ENCODE measurements around the gene F5. TPM values are rescaled to one million over a fixed set of nuclear protein-coding genes. Genes with fewer than 3 reads are reported as not detected.

The F5 gene
- total RNA-seq, 2 donors from 2014 or later, result 0.68 to 0.85 TPM

DNA sequence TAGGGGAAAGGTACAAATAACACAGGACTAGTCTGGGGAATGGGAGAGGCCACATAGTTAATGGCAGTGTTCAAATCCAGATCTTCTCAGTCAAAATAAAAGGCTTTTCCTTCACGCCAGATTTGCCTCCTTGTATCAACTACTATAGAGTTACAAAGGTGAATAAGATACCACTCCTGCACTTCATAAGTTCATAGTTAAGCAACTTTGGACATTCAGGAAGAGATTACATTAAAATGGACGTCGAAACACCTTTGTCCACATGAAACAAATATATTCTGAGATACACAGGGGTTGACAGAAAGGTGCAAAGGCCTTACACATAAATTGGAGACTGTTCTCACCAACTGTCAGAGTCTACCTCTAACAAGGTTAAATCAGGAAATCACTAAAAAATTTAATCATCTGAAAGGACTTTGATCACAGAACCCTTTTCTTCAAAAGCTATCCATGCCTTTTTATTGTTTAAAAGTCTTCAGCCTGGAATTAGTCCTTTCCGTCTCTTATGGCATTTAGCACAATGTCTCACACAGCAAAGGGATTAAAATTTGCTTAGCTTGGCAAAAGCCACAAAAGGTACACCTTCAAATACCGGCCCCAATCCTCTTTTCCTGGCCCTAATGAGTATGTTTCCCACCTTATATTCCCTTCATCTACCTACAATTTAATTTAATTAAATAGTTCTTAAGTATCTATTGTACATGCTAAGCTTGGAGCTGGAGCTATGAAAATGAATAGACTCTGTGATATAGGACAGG is 8.1 kb downstream of the F5 start:
- no peak for TF ChIP-seq CTCF (IDR thresholded peaks at IDR 0.05)
- no peaks in the 10 kb centered on the region for H3K4me1 ChIP-seq (ENCODE audit: control insufficient read depth in 1 of 2, low read depth in 2 of 2)
- no peak overlapping the region for H3K4me3 ChIP-seq
- H3K36me3 ChIP-seq, result no peaks in the 10 kb centered on the region
- no peaks in the 10 kb centered on the region for H3K27me3 ChIP-seq (replicated peaks; ENCODE audit: insufficient read depth)
- ATAC-seq (ENCODE audit: insufficient number of reproducible peaks, low FRiP score, low read depth) (no peak), DNase-seq (ENCODE audit: low spot score) (no peak)
- no peak overlapping the region for H3K27ac ChIP-seq
- H3K9me3 ChIP-seq, result no peaks in the 10 kb centered on the region

- Histone ChIP-seq H3K27me3 (replicated peaks; ENCODE audit: insufficient read depth) (no peaks in the 10 kb centered on the region), H3K36me3 (no peaks in the 10 kb centered on the region), H3K4me3 (no peak overlapping the region), H3K9me3 (no peaks in the 10 kb centered on the region), H3K4me1 (ENCODE audit: control insufficient read depth in 1 of 2, low read depth in 2 of 2) (no peaks in the 10 kb centered on the region), H3K27ac (no peak overlapping the region)
- no peak for DNase-seq (ENCODE audit: low spot score)
- no peak for TF ChIP-seq CTCF (IDR thresholded peaks at IDR 0.05)
- ATAC-seq (ENCODE audit: insufficient number of reproducible peaks, low FRiP score, low read depth), result no peak
Observed at GRCh38 chr1:169576935-169577331, 9.3 kb downstream of the F5 start.

DNA sequence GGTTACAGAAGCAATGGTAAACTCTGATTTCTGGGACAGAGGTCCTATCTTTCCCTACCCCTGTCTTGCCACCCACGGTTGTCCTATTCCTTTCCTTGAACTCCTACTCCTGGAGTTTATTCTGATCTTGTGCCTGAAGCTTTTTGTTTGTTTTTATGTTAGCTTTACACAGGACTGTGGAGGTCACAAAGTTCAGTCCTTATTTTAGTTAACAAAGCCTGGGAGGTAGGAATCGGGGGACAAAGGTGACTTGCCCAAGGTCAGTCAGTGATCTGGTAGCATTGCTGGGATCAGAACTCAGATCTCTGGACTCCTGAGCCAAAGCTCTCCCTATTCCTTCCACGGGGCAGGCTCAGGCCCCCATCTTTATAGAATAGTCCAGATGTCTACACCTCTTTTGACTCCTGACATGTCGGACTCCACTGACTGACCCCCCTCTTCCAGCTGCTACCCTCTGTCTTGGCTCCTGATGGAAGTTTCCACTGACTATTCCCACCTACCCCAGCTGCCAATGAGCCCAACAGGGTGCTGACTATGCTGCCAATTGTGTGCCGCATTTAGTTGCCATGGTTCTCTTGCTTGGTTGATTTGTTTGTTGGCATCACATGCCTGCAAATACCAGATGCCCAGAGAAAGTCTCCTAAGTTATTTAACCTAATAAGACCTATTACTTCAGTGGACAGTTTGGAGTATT is 9.9 kb downstream of the F5 start:
- DNase-seq (ENCODE audit: low spot score) (no peak), ATAC-seq (ENCODE audit: insufficient number of reproducible peaks, low FRiP score, low read depth) (no peak)
- no peak for TF ChIP-seq CTCF (IDR thresholded peaks at IDR 0.05)
- Histone ChIP-seq H3K4me3 (no peak overlapping the region), H3K9me3 (no peaks in the 10 kb centered on the region), H3K36me3 (no peaks in the 10 kb centered on the region), H3K27ac (no peak overlapping the region), H3K4me1 (ENCODE audit: control insufficient read depth in 1 of 2, low read depth in 2 of 2) (no peaks in the 10 kb centered on the region), H3K27me3 (replicated peaks; ENCODE audit: insufficient read depth) (no peaks in the 10 kb centered on the region)

DNA sequence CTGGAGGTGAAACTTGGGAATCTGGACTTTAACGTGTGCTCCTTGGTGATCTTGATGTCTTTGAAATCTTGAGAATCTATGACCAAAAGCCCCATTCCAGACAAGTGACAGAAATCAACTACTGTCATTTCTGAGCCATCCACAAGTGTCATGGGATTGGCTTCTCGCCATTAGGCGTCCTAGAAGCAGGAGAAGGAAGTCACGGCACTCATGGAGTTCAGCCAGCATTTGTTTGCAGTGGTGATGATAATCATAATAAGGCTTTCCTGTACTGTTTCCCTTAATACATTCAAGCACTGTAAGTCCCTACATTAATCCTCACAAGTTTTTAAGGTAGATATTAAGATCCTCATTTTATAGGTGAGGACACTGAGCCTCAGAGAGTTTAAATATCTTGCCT is 11.9 kb downstream of the F5 start:
- TF ChIP-seq CTCF (IDR thresholded peaks at IDR 0.05), result no peak
- H3K4me1 ChIP-seq (ENCODE audit: control insufficient read depth in 1 of 2, low read depth in 2 of 2), result no peaks in the 10 kb centered on the region
- ATAC-seq (ENCODE audit: insufficient number of reproducible peaks, low FRiP score, low read depth) (no peak), DNase-seq (ENCODE audit: low spot score) (no peak)
- H3K36me3 ChIP-seq, result no peaks in the 10 kb centered on the region
- H3K27ac ChIP-seq, result no peak overlapping the region
- H3K4me3 ChIP-seq, result no peak overlapping the region
- H3K27me3 ChIP-seq (replicated peaks; ENCODE audit: insufficient read depth), result no peaks in the 10 kb centered on the region
- H3K9me3 ChIP-seq, result no peaks in the 10 kb centered on the region

GRCh38 chr1:169572187-169572586 is 14.1 kb downstream of the F5 start:
- ATAC-seq (ENCODE audit: insufficient number of reproducible peaks, low FRiP score, low read depth), result no peak
- H3K27ac ChIP-seq, result no peak overlapping the region
- H3K27me3 ChIP-seq (replicated peaks; ENCODE audit: insufficient read depth), result no peaks in the 10 kb centered on the region
- H3K36me3 ChIP-seq, result no peaks in the 10 kb centered on the region
- TF ChIP-seq CTCF (IDR thresholded peaks at IDR 0.05), result no peak
- DNase-seq (ENCODE audit: low spot score), result no peak
- H3K9me3 ChIP-seq, result no peaks in the 10 kb centered on the region
- H3K4me3 ChIP-seq, result no peak overlapping the region
- no peaks in the 10 kb centered on the region for H3K4me1 ChIP-seq (ENCODE audit: control insufficient read depth in 1 of 2, low read depth in 2 of 2)
